ENCODE data around the gene ETS1.

ETS1 gene

DNA sequence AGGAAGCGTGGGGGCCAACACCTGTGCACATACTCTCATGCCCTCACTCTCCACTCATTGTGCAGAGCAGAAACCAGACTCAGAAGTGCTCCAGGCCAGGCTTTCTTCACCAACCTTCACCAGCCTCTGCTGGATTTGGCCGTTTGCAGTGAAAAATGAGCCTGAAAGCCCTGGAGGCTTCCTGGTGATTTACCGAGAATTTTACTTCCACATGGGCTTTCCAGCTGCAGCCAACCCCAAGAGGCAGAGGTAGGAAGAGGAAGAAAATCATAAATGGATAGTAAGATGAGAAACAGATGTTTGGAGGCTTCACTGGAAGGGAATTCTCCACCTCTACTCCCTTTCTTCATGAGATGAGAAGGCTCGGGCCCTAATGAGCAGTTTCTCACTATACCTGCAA, 155.4 kb downstream of the ETS1 start:
- Histone ChIP-seq H3K27ac (replicated peaks) (no peak overlapping the region), H3K27me3 (ENCODE audit: insufficient read depth, poor library complexity, severe bottlenecking) (peaks cover 3% of the 10 kb centered on the region), H3K4me3 (replicated peaks; ENCODE audit: insufficient read depth, low read length) (no peak overlapping the region)
- DNase-seq (ENCODE audit: low read depth in 1 of 2, low spot score in 1 of 2), result no peak
- TF ChIP-seq SPI1 (IDR thresholded peaks at IDR 0.05; ENCODE audit: borderline replicate concordance, low read depth) (no peak), GABPA (IDR thresholded peaks at IDR 0.05; ENCODE audit: low read depth) (no peak), POLR2AphosphoS5 (IDR thresholded peaks at IDR 0.05; ENCODE audit: low read depth) (no peak)
- TF ChIP-seq, protein P1, sequence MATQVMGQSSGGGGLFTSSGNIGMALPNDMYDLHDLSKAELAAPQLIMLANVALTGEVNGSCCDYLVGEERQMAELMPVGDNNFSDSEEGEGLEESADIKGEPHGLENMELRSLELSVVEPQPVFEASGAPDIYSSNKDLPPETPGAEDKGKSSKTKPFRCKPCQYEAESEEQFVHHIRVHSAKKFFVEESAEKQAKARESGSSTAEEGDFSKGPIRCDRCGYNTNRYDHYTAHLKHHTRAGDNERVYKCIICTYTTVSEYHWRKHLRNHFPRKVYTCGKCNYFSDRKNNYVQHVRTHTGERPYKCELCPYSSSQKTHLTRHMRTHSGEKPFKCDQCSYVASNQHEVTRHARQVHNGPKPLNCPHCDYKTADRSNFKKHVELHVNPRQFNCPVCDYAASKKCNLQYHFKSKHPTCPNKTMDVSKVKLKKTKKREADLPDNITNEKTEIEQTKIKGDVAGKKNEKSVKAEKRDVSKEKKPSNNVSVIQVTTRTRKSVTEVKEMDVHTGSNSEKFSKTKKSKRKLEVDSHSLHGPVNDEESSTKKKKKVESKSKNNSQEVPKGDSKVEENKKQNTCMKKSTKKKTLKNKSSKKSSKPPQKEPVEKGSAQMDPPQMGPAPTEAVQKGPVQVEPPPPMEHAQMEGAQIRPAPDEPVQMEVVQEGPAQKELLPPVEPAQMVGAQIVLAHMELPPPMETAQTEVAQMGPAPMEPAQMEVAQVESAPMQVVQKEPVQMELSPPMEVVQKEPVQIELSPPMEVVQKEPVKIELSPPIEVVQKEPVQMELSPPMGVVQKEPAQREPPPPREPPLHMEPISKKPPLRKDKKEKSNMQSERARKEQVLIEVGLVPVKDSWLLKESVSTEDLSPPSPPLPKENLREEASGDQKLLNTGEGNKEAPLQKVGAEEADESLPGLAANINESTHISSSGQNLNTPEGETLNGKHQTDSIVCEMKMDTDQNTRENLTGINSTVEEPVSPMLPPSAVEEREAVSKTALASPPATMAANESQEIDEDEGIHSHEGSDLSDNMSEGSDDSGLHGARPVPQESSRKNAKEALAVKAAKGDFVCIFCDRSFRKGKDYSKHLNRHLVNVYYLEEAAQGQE (IDR thresholded peaks at IDR 0.05; ENCODE audit: insufficient replicate concordance, low read depth), result no peak
- TF ChIP-seq, protein P2, sequence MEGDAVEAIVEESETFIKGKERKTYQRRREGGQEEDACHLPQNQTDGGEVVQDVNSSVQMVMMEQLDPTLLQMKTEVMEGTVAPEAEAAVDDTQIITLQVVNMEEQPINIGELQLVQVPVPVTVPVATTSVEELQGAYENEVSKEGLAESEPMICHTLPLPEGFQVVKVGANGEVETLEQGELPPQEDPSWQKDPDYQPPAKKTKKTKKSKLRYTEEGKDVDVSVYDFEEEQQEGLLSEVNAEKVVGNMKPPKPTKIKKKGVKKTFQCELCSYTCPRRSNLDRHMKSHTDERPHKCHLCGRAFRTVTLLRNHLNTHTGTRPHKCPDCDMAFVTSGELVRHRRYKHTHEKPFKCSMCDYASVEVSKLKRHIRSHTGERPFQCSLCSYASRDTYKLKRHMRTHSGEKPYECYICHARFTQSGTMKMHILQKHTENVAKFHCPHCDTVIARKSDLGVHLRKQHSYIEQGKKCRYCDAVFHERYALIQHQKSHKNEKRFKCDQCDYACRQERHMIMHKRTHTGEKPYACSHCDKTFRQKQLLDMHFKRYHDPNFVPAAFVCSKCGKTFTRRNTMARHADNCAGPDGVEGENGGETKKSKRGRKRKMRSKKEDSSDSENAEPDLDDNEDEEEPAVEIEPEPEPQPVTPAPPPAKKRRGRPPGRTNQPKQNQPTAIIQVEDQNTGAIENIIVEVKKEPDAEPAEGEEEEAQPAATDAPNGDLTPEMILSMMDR (IDR thresholded peaks at IDR 0.05; ENCODE audit: insufficient read depth, low read length), result no peak

DNA sequence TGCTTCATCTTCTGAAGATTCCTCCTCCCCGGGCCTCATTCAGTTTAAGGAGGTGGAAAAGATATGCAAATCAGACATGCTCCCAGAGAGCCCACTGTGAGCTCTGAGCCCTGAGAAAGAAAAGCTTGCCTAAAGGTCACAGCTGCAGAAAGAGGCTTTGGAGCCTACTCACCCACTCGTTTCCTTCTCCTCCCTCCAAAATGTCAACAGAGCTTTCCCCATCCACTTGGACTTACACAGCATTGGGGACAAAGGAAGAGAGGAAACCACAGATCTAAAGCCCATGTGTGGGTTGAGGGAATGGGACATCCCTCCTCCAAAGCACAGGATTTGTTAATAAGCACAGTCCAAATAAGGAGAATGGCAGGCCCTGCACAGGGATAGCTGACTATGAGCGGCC, 158.4 kb downstream of the ETS1 start:
- peaks cover 3% of the 10 kb centered on the region for H3K27me3 ChIP-seq (ENCODE audit: insufficient read depth, poor library complexity, severe bottlenecking)
- H3K4me3 ChIP-seq (replicated peaks; ENCODE audit: insufficient read depth, low read length), result no peak overlapping the region
- TF ChIP-seq POLR2AphosphoS5 (IDR thresholded peaks at IDR 0.05; ENCODE audit: low read depth), result no peak
- TF ChIP-seq, protein P2 (IDR thresholded peaks at IDR 0.05; ENCODE audit: insufficient read depth, low read length), result no peak
- TF ChIP-seq GABPA (IDR thresholded peaks at IDR 0.05; ENCODE audit: low read depth), result no peak
- TF ChIP-seq, protein P1 (IDR thresholded peaks at IDR 0.05; ENCODE audit: insufficient replicate concordance, low read depth), result no peak
- TF ChIP-seq SPI1 (IDR thresholded peaks at IDR 0.05; ENCODE audit: borderline replicate concordance, low read depth), result no peak
- H3K27ac ChIP-seq (replicated peaks), result no peak overlapping the region
- DNase-seq (ENCODE audit: low read depth in 1 of 2, low spot score in 1 of 2), result no peak

DNA sequence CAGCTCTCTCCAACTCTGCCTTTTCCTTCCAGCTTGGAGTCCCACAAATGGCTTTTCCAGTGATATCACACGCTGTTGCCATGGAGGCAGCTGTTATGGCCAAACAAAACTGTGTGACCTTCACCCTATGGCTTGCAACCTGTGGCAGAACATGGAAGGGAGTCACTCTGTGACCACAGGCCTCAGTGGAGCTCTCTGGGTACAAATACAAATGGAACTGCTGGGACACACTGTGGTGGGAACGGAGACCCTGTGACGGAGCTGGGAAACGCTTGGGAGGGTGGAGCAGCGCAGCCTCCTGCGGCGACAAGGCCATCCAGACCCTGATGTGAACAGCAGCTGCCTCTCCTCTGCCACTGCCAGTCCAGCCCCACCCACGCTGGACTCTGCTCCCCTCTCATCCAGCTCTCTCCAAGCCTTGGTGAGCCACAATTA, 162.5 kb downstream of the ETS1 start:
- no peak for TF ChIP-seq SPI1 (IDR thresholded peaks at IDR 0.05; ENCODE audit: borderline replicate concordance, low read depth)
- TF ChIP-seq, protein P2 (IDR thresholded peaks at IDR 0.05; ENCODE audit: insufficient read depth, low read length), result no peak
- TF ChIP-seq POLR2AphosphoS5 (IDR thresholded peaks at IDR 0.05; ENCODE audit: low read depth), result no peak
- TF ChIP-seq, protein P1 (IDR thresholded peaks at IDR 0.05; ENCODE audit: insufficient replicate concordance, low read depth), result no peak
- TF ChIP-seq GABPA (IDR thresholded peaks at IDR 0.05; ENCODE audit: low read depth), result no peak
- H3K27ac ChIP-seq (replicated peaks), result no peak overlapping the region
- H3K4me3 ChIP-seq (replicated peaks; ENCODE audit: insufficient read depth, low read length), result no peak overlapping the region
- no peak for DNase-seq (ENCODE audit: low read depth in 1 of 2, low spot score in 1 of 2)
- H3K27me3 ChIP-seq (ENCODE audit: insufficient read depth, poor library complexity, severe bottlenecking), result no peaks in the 10 kb centered on the region

Measured in HL-60 (cell line).